Measurements from ENCODE around the gene DNMT3A. TPM values are rescaled to one million over a fixed set of nuclear protein-coding genes. Genes with fewer than 3 reads are reported as not detected.

DNMT3A gene
- total RNA-seq, 2 experiments from 2014 or later = 59.9 to 70.1 TPM

DNA sequence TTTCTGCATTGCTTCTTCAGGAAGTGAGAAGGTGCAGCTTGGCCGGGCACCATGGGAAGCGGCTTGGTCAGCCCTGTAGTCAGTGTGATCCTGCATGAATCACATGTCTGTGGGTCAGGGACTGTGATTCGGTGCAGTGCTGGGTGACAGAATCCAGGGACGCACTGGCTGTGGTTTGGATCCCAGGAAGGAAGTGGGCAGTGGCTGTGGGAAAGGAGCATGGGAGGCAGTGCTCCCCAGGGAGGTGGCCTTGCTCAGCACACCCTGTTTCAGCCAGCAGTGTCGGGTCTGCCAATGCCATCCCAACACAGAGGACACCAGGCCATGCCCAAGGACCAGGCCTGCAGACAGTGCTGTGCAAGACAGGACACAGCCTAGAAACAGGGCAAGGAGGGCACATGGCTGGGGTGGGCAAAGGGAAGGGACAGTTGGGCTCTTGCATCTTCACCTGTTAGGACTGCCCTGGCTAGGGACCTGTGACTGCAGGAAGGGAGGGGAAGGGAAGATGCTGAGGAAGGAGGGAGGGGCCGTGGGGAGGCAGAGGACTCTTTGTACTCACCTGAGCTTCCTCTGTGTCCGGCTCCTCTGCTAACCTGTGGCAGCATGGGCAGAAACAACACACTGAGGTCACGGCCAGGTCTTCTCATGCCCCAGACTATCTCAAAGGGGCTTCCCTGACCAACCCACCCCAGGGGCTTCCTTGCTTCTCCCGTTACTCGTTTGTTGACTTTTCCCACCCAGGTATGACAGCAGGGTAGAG, 37.2 kb upstream of the DNMT3A start:
- no peaks in the 10 kb centered on the region for H3K27me3 Mint-ChIP-seq
- DNase-seq = peak; percentile 37
- no peak overlapping the region for H3K4me3 Mint-ChIP-seq
- peak overlapping the region; percentile 50 for H3K27ac Mint-ChIP-seq
- peaks cover 31% of the 10 kb centered on the region for H3K4me1 Mint-ChIP-seq
- ATAC-seq = no peak
- peaks cover 3% of the 10 kb centered on the region for H3K36me3 Mint-ChIP-seq
- CTCF ChIA-PET = interaction anchor here (0.8 to 10.0 kb wide), 3 partner anchors 17 to 78 kb away, joined by 3 to 109 read pairs (median 5); no protein-coding TSS in a partner anchor
- H3K9me3 Mint-ChIP-seq (ENCODE audit: low read depth) = no peaks in the 10 kb centered on the region

DNA sequence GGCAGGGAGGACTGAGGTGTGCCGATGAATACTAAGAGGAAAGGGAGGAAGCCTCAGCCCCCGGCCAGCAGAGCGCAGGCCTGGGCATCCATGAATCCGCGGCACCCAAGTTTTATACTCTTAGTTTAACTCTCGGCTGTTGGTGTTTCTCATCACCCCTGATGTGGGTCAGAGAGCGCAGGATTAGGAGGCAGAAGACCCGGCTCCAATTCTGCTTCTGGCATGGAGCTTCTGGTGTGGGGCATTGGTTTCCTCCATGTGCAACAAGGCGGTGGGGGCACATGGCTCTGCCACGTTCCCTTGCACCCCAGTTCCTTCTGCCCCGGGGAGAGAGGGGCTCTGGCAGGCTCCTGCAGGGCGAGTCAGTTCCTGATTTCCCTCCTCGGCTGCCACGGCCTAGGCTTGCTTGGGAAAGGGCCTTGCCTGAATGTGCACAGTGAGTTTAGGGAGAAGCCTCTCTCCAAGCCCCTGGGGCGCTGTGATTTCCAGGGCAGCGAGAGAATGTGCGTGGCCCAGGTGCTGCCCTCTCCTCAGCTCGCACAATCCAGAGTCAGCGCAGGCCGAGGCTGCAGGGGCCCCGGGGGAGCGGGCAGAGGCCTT, 36.2 kb upstream of the DNMT3A start:
- CTCF ChIA-PET = interaction anchor here (0.7 to 10.0 kb wide), 19 partner anchors 10 to 189 kb away, joined by 3 to 109 read pairs (median 5); no protein-coding TSS in a partner anchor
- H3K36me3 Mint-ChIP-seq = peaks cover 3% of the 10 kb centered on the region
- no peak for DNase-seq
- ATAC-seq = no peak
- H3K27ac Mint-ChIP-seq = peak overlapping the region; percentile 98
- peaks cover 31% of the 10 kb centered on the region for H3K4me1 Mint-ChIP-seq
- no peaks in the 10 kb centered on the region for H3K9me3 Mint-ChIP-seq (ENCODE audit: low read depth)
- no peaks in the 10 kb centered on the region for H3K27me3 Mint-ChIP-seq
- no peak overlapping the region for H3K4me3 Mint-ChIP-seq

DNA sequence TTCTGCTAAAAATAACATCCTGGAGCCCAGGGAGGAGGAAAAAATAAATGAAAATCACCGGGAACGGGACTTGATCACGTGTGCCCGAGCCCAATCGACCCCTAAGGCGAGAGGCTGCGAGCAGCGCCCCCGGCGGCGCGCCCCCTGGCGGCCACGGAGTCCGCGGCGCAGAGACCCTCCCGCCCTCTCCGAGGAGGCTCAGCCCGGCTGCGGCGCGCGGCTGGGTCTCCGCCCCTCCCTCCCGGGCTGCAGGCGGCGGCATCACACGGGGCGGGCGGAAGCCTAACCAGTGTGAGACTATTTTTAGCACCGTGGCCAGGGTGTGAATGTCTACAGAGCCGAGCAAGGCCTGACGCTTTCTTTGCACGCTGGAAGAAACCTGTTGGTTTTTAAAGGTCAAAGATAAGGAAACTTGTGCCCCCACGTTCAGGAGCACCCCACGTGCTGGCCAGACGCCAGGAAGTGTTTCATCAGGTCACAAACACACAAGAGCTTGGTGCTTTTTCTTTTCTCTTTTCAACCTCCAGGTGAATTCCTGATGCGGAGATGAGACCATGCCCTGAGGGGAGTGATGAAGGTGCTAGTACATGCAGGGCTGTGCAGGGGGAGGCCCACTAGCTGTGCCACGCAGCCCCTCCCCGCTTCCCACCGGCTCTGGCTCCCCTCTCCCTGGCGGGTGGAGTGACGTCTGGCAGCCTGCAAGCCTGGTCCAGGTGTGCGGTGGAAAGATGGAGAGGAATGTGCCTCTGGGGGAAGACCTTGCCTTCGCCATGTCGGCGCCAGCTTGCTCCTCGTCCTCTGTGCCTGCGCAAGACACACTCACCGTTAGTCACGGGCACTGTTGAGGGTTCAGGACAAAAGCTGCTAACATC, 35.3 kb upstream of the DNMT3A start:
- Mint-ChIP-seq H3K27ac (peak overlapping the region; percentile 98), H3K9me3 (ENCODE audit: low read depth) (no peaks in the 10 kb centered on the region), H3K4me1 (peaks cover 31% of the 10 kb centered on the region), H3K36me3 (peaks cover 3% of the 10 kb centered on the region), H3K27me3 (no peaks in the 10 kb centered on the region), H3K4me3 (peak overlapping the region; percentile 67)
- ATAC-seq (peak; percentile 100), DNase-seq (peak; percentile 97)
- CTCF ChIA-PET = interaction anchor here (0.7 to 10.0 kb wide), 35 partner anchors 9 to 211 kb away, joined by 3 to 109 read pairs (median 4); partner anchors contain the start of gene DNMT3A

DNA sequence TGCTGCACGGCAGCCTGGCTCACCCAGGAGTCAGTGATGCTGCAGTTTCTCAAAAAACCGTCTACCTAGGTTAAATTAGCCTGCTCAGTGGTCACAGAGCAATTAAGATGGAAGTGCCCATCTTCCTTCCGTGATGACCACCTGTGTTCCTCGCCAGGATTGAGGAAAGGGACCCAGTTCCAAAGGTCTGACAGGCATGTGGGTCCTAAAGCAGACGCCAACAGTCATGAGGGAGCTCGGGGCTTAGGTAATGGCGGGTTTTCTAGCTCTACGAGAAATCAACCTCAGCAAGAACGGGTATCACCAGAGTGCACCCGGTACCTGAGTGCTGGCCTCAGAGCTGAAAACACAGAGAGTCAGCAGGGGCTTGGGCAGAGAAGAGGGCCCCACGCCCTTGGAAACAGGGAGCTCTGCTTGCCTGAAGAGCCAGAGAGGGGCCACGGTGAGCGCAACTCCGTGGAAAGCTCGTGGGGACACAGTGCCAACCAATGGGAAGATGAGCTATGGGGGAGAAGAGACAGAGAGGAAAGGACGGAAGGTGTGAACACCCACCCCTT, 34.3 kb upstream of the DNMT3A start:
- peaks cover 3% of the 10 kb centered on the region for H3K36me3 Mint-ChIP-seq
- H3K27me3 Mint-ChIP-seq = no peaks in the 10 kb centered on the region
- DNase-seq (no peak), ATAC-seq (no peak)
- CTCF ChIA-PET = interaction anchor here (0.5 to 10.0 kb wide), 27 partner anchors 11 to 374 kb away, joined by 3 to 109 read pairs (median 4); partner anchors contain the start of gene DNMT3A
- H3K9me3 Mint-ChIP-seq (ENCODE audit: low read depth) = no peaks in the 10 kb centered on the region
- peaks cover 31% of the 10 kb centered on the region for H3K4me1 Mint-ChIP-seq
- H3K27ac Mint-ChIP-seq = peak overlapping the region; percentile 73
- no peak overlapping the region for H3K4me3 Mint-ChIP-seq

DNA sequence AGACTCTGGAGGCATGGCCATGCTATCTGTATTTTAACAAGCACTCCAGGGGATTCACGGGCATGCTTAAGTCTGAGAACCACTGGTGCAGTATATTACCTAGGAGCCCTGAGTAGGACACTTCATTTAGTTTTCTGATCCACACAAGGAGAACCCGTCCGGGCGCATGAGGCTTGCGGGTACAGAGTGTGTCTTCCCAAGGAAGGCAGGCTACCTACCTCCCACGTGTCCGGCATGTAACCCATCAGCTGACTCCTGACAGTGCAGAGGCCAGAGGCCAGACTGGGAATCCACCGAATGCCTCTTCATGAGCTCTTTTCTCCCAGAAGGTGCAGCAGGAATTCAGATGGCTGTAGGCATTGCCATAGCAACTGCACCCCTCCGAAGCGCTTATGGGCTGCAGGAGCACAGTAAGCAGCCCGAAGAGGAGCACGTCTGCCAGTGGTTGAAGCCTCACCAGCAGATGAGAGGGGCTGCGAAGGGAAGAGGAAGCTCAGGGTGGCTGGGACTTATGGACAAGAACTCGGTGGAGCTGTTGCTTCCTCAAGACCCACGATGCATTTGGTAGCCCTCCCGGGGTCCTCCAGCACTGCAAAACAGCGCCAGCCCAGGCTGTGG, 33.8 kb upstream of the DNMT3A start:
- peak; percentile 39 for DNase-seq
- Mint-ChIP-seq H3K27me3 (no peaks in the 10 kb centered on the region), H3K36me3 (peaks cover 3% of the 10 kb centered on the region), H3K27ac (no peak overlapping the region), H3K4me1 (peaks cover 31% of the 10 kb centered on the region), H3K4me3 (no peak overlapping the region), H3K9me3 (ENCODE audit: low read depth) (no peaks in the 10 kb centered on the region)
- CTCF ChIA-PET = interaction anchor here (0.5 to 10.0 kb wide), 19 partner anchors 10 to 373 kb away, joined by 3 to 109 read pairs (median 5); partner anchors contain the start of gene DNMT3A
- no peak for ATAC-seq

DNA sequence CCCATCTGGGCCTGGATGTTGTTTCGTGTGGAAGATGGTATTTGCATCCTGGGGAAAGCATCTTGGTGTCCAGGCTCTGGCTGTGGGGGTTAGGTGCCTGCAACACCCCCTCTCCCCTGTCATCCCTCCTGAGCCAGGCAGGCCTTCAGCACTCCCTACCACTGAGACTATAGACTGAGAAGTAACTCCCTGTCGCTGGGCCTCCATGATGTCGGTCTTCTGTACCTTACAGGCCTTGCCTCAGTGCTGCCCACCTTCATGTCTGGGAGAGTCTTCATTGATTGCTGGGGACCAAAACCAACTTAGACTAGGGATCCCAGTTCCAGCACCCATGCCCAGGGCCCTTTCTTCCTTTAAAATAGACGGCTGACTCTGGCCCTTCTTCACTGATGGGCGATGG, 33.1 kb upstream of the DNMT3A start:
- H3K9me3 Mint-ChIP-seq (ENCODE audit: low read depth) = no peaks in the 10 kb centered on the region
- no peak for DNase-seq
- no peak for ATAC-seq
- no peak overlapping the region for H3K27ac Mint-ChIP-seq
- H3K36me3 Mint-ChIP-seq = peaks cover 3% of the 10 kb centered on the region
- H3K27me3 Mint-ChIP-seq = no peaks in the 10 kb centered on the region
- CTCF ChIA-PET = interaction anchor here (1.5 to 10.0 kb wide), 3 partner anchors 13 to 32 kb away, joined by 4 to 109 read pairs (median 13); partner anchors contain the start of gene DNMT3A
- H3K4me3 Mint-ChIP-seq = no peak overlapping the region
- peaks cover 30% of the 10 kb centered on the region for H3K4me1 Mint-ChIP-seq

DNA sequence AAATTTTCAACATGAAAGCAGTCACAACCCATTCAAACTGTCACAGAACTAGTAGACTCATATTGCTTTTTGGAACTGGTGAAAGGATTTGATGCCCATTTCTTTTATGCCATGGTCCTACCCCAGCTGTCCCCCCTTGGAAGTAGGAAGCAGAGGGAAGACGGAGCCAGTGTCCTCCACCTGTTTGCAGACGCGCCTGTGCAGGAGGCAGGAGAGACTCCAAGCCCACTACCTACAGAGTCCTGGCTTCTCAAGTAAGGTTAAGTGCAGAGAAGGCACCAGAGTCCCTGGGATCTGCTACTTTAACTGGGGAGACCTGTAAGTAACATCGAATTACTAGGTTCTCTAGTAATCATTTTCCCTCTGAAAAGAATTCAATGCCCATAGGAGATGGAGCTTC, 32.7 kb upstream of the DNMT3A start:
- Mint-ChIP-seq H3K9me3 (ENCODE audit: low read depth) (no peaks in the 10 kb centered on the region), H3K27ac (no peak overlapping the region), H3K36me3 (peaks cover 3% of the 10 kb centered on the region), H3K27me3 (no peaks in the 10 kb centered on the region), H3K4me1 (peaks cover 27% of the 10 kb centered on the region), H3K4me3 (no peak overlapping the region)
- CTCF ChIA-PET = interaction anchor here (2.2 to 10.0 kb wide), 2 partner anchors 13 to 32 kb away, joined by 13 to 109 read pairs; partner anchors contain the start of gene DNMT3A
- DNase-seq (no peak), ATAC-seq (no peak)

DNA sequence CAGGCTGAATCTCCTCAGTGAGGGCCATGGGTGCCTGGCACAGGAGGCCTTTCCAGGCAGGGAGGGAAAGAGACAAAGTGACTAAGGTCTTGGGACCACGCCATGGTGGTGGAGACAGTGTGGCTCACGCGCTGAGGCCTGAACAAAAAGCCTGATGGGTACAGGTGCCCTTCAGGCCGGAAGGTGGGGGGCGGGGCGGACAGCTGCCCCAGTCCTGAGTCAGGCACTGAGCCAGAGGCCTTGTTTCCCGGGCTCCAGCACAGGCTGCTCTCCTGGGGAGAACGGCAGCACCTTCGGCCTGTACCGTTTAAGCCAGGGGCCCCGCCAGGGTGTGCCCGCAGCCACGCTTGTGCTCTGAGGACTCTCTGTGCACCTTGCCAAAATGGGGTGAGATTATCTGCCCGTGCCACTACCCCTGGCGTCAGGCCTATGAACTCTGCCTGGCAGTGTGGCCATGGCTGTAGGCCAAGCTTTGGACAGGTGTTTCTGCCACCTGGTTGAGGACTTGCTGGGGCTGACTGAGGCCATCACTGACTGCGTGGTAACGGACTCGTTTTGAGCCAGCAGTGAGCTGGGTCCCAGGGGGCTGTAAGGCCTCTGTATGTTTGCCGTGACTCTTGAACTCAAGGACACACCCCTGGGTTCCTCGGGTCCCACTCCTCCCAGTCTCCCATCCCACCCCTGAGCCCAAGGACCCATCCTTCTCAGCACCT, 31.7 kb upstream of the DNMT3A start:
- DNase-seq (no peak), ATAC-seq (no peak)
- CTCF ChIA-PET = interaction anchor here (10.0 kb wide), 1 partner anchor 12 kb away, joined by 109 read pairs; no protein-coding TSS in a partner anchor
- peaks cover 18% of the 10 kb centered on the region for H3K4me1 Mint-ChIP-seq
- H3K9me3 Mint-ChIP-seq (ENCODE audit: low read depth) = no peaks in the 10 kb centered on the region
- H3K27me3 Mint-ChIP-seq = no peaks in the 10 kb centered on the region
- H3K36me3 Mint-ChIP-seq = no peaks in the 10 kb centered on the region
- no peak overlapping the region for H3K4me3 Mint-ChIP-seq
- peak overlapping the region; percentile 12 for H3K27ac Mint-ChIP-seq

DNA sequence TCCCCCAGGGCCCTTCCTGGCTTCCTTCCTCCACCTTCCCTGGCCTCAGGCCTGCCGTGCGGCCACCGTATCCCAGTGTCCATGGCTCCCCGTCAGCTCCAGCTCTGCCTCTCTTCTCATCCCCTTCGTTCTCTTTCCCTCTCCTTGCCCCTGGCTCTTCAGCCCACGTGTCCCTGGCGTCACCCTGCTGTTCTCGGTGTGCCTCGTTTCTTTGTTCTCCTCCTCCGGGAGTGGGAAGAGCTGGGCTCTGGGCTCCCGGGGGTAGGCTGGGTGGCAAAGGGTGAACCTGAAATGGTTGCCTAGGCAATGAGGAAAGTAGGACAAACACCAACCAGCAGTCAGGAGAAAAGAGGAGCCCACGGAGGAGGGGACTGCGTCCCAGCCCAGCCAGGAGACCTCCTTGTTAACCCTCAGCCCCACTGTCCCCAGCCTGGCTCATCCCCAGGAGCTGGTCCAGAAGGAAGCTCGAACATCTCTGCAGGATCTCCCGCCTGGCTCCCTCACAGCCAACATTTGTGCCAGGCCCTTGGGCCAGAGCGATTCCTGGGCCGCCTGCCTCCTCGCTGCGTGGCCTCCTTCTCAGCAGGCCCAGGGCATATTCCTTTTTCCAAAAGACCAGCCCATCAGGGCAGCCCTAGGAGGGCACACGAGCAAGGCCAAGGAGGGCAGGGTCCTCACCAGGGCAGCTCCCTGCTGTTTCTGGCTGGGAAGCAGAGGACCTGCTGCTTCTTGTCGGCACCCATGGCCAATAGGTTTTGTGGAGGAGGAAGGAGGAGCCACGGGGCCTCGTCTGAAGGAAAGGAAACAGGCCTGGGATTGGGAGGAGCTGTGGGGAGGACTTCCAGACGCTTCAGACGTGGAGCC, 30.9 kb upstream of the DNMT3A start:
- DNase-seq (peak; percentile 36), ATAC-seq (no peak)
- no peaks in the 10 kb centered on the region for H3K9me3 Mint-ChIP-seq (ENCODE audit: low read depth)
- H3K4me1 Mint-ChIP-seq = peaks cover 13% of the 10 kb centered on the region
- no peak overlapping the region for H3K4me3 Mint-ChIP-seq
- H3K27me3 Mint-ChIP-seq = no peaks in the 10 kb centered on the region
- CTCF ChIA-PET = interaction anchor here (1.1 to 10.0 kb wide), 2 partner anchors 11 to 30 kb away, joined by 3 to 109 read pairs; no protein-coding TSS in a partner anchor
- no peaks in the 10 kb centered on the region for H3K36me3 Mint-ChIP-seq
- H3K27ac Mint-ChIP-seq = peak overlapping the region; percentile 12

DNA sequence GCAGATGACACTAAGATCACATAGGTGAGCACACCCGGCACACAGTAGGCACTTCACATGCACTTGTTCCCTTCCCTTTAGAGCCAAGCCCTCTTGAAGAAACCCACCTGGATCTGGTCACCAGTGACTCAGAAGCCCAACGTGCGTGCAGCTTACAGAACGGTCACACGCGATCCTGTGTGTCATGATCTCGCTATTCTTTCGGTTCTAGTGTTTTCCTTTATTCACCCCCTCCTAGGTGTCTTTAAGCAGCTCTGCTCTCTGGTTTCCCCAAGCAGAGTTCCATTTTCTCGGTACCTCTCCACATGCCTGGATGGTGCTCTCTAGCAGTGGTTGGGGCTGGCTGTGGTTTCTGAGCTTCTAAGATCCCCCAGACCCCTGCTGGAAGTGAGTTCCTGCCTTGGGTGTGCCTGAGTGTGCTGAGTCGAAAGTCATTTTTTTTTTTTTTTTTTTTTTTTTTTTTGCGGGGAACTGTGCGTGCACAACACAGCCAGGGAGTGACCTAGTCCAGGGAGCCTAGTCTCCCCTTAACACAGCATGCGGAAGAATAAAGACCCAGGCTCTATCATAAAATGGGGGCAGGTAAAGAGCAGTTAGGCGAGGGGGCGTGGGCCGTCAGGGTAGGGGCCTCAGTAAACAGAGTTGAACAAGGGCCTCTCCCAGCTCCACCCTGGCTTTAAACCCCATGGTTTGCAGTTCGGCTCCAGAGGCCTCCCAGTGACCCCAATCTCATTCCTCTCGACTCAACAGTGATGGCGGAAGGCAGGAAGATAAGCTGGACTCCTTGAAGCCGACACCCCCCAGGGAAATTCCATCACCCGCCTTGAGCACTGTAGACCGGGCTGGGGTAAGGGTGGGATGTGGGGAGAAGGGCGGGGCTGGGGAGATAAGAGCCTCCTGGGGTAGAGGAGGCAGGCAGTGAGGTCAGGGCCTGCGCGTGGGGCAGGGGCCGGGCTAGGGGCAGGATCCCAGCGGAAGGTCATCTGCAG, 29.8 kb upstream of the DNMT3A start:
- Mint-ChIP-seq H3K36me3 (no peaks in the 10 kb centered on the region), H3K27ac (no peak overlapping the region), H3K4me3 (no peak overlapping the region), H3K9me3 (ENCODE audit: low read depth) (no peaks in the 10 kb centered on the region), H3K27me3 (no peaks in the 10 kb centered on the region), H3K4me1 (peaks cover 5% of the 10 kb centered on the region)
- CTCF ChIA-PET = interaction anchor here (1.1 to 10.0 kb wide), 2 partner anchors 10 to 29 kb away, joined by 3 to 109 read pairs; no protein-coding TSS in a partner anchor
- DNase-seq (peak; percentile 34), ATAC-seq (no peak)
